SK-N-SH (cell line): ENCODE measurements around the gene FMNL2.

Source experiments
- EP300 ChIP-seq, 2 experiments: IDR thresholded peaks; 2 replicates each; pipeline versions ENCODE4 v1.4.0 to v1.6.1; 2012; ENCODE audit warnings: borderline replicate concordance in 1 of 2, low read depth in 1 of 2, low read length in 1 of 2
- GABPA ChIP-seq: IDR thresholded peaks from 2 replicates; pipeline ENCODE4 v1.4.0; 2012; ENCODE audit warnings: low read depth, mild to moderate bottlenecking
- MAX ChIP-seq: IDR thresholded peaks from 2 replicates; pipeline ENCODE4 v1.4.0; 2012; ENCODE audit warnings: low read depth
- MEF2A ChIP-seq: IDR thresholded peaks from 2 replicates; pipeline ENCODE4 v1.4.0; 2012; ENCODE audit warnings: low read depth, borderline replicate concordance
- POLR2AphosphoS5 ChIP-seq: IDR thresholded peaks from 2 replicates; pipeline ENCODE4 v1.6.1; 2012; ENCODE audit warnings: low read depth, low read length
- TAF1 ChIP-seq: IDR thresholded peaks from 2 replicates; pipeline ENCODE4 v1.6.1; 2012; ENCODE audit warnings: low read depth, mild to moderate bottlenecking, low read length, moderate library complexity, borderline replicate concordance
- TCF12 ChIP-seq: IDR thresholded peaks from 2 replicates; pipeline ENCODE4 v1.4.0; 2012
- USF2 ChIP-seq: fragments of 150-350 bp; IDR thresholded peaks from 2 replicates; pipeline ENCODE4 v1.6.1; 2017; ENCODE audit warnings: antibody characterized with exemption, low read length, low read depth, borderline replicate concordance
- TF ChIP-seq, protein P1 (sequence below): fragments of 200-600 bp; sonication (generic); IDR thresholded peaks from 2 replicates; pipeline ENCODE4 v1.6.1; 2017; ENCODE audit warnings: antibody characterized with exemption, mild to moderate bottlenecking, moderate library complexity

GRCh38 chr2:152440460-152440859 lies 105.5 kb downstream of the FMNL2 start:
- TF ChIP-seq TAF1 (no peak), MEF2A (no peak), MAX (no peak), TCF12 (no peak), EP300 (IDR thresholded peaks at IDR 0.05; ENCODE audit: borderline replicate concordance in 1 of 2, low read depth in 1 of 2, low read length in 1 of 2) (no peak), POLR2AphosphoS5 (no peak), USF2 (no peak), GABPA (no peak)
- TF ChIP-seq, protein P1, sequence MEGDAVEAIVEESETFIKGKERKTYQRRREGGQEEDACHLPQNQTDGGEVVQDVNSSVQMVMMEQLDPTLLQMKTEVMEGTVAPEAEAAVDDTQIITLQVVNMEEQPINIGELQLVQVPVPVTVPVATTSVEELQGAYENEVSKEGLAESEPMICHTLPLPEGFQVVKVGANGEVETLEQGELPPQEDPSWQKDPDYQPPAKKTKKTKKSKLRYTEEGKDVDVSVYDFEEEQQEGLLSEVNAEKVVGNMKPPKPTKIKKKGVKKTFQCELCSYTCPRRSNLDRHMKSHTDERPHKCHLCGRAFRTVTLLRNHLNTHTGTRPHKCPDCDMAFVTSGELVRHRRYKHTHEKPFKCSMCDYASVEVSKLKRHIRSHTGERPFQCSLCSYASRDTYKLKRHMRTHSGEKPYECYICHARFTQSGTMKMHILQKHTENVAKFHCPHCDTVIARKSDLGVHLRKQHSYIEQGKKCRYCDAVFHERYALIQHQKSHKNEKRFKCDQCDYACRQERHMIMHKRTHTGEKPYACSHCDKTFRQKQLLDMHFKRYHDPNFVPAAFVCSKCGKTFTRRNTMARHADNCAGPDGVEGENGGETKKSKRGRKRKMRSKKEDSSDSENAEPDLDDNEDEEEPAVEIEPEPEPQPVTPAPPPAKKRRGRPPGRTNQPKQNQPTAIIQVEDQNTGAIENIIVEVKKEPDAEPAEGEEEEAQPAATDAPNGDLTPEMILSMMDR = no peak
